Keratinocyte (primary cell): Measurements from ENCODE around the gene WAC.

Experiments used
- CTCF ChIP-seq, 3 experiments: IDR thresholded peaks in 1 of 3; conservative IDR thresholded peaks in 1 of 3; optimal IDR thresholded peaks in 1 of 3; 2 replicates in 2 of 3; 3 replicates in 1 of 3; pipeline versions ENCODE3 to v1.5.1; 2011; ENCODE audit warnings: low read length in 3 of 3, mild to moderate bottlenecking in 3 of 3, moderate library complexity in 2 of 3, control low read depth in 1 of 3, inconsistent platforms in 1 of 3; ENCODE audit not compliant: insufficient read depth in 2 of 3; ENCODE audit errors: extremely low read depth in 1 of 3
- EZH2 ChIP-seq: IDR thresholded peaks from one replicate; pipeline ENCODE4 v1.6.1; 2012; ENCODE audit warnings: inconsistent platforms, mild to moderate bottlenecking, low read length, moderate library complexity

GRCh38 chr10:28496481-28496961 is 36.4 kb upstream of the WAC start:
- no peak for TF ChIP-seq CTCF (optimal IDR thresholded peaks at IDR 0.05 in 1 of 3, IDR thresholded peaks at IDR 0.05 in 1 of 3, conservative IDR thresholded peaks at IDR 0.05 in 1 of 3; ENCODE audit: extremely low read depth in 1 of 3, insufficient read depth in 2 of 3, low read length in 3 of 3)
- TF ChIP-seq EZH2: no peak
